ENCODE data around the gene SHH.

GRCh38 chr7:155814316-155815276 is 2.3 kb upstream of the SHH start:
- TF ChIP-seq CTCF (conservative IDR thresholded peaks at IDR 0.05; ENCODE audit: low read depth in 2 of 2) = no peak
- TF ChIP-seq EZH2phosphoT487 (IDR thresholded peaks at IDR 0.05; ENCODE audit: unreplicated experiment) = no peak
- no peak for TF ChIP-seq REST (IDR thresholded peaks at IDR 0.05; ENCODE audit: unreplicated experiment)
- no peak for TF ChIP-seq POLR2AphosphoS5 (IDR thresholded peaks at IDR 0.05; ENCODE audit: low read depth)
- TF ChIP-seq JUNB (IDR thresholded peaks at IDR 0.05; ENCODE audit: unreplicated experiment) = no peak
- no peak for TF ChIP-seq EZH2 (IDR thresholded peaks at IDR 0.05; ENCODE audit: low read depth, unreplicated experiment)
- no peak for TF ChIP-seq ZNF114 (CRISPR knock-in tag; IDR thresholded peaks at IDR 0.05)
- no peak for TF ChIP-seq NANOG (IDR thresholded peaks at IDR 0.05; ENCODE audit: borderline replicate concordance)
- no peak for TF ChIP-seq ETS1 (IDR thresholded peaks at IDR 0.05)
- no peak for TF ChIP-seq CREB1 (CRISPR knock-in tag; IDR thresholded peaks at IDR 0.05; ENCODE audit: low read depth)
- TF ChIP-seq ZNF331 (CRISPR knock-in tag; IDR thresholded peaks at IDR 0.05; ENCODE audit: low read depth) = no peak

All from GM23338 (cell line).